Activated CD4-positive, CD25-positive, alpha-beta regulatory T cell treated with anti-CD3 and anti-CD28 coated beads, Interleukin-2, amount 50 U/mL, for 16 hours (primary cell): ENCODE results near the gene RIPPLY3.

Experiments used
- DNase-seq: peaks from one replicate; pipeline ENCODE4 v3.0.0-alpha.2; 2020; ENCODE audit warnings: low read depth, low spot score

Gene RIPPLY3

GRCh38 chr21:37061926-37062592 lies 55.6 kb downstream of the RIPPLY3 start:
- no peak for DNase-seq

- DNase-seq, result no peak
These were observed 56.1 kb downstream of the RIPPLY3 start for GRCh38 chr21:37062593-37062935.

GRCh38 chr21:37063433-37063832 lies 56.9 kb downstream of the RIPPLY3 start:
- no peak for DNase-seq

GRCh38 chr21:37064841-37065240 lies 58.3 kb downstream of the RIPPLY3 start:
- DNase-seq, result no peak

GRCh38 chr21:37065561-37066177 lies 59.2 kb downstream of the RIPPLY3 start:
- no peak for DNase-seq
